Left ventricle myocardium inferior (tissue), 1 donor: ENCODE data around the gene RDH16. TPM values are rescaled to one million over a fixed set of nuclear protein-coding genes. Genes with fewer than 3 reads are reported as not detected.

Source experiments
- DNase-seq: peaks from one replicate; pipeline ENCODE4 v3.0.0-alpha.2; 2020
- H3K27ac ChIP-seq: fragments of 200-600 bp; replicated peaks from 2 replicates; pipeline ENCODE4 v1.8.0; 2021
- H3K27me3 ChIP-seq: fragments of 200-600 bp; 2 replicates; pipeline ENCODE4 v1.8.0; 2021; ENCODE audit warnings: low read depth
- H3K36me3 ChIP-seq: fragments of 200-600 bp; 2 replicates; pipeline ENCODE4 v1.8.0; 2021
- H3K4me1 ChIP-seq: fragments of 200-600 bp; 2 replicates; pipeline ENCODE4 v1.8.0; 2021
- H3K4me3 ChIP-seq: fragments of 200-600 bp; 2 replicates; pipeline ENCODE4 v1.8.0; 2021; ENCODE audit warnings: mild to moderate bottlenecking, moderate library complexity
- H3K9me3 ChIP-seq: fragments of 200-600 bp; replicated peaks from 2 replicates; pipeline ENCODE4 v1.8.0; 2021
- intact Hi-C: fragments of 100-400 bp; cut with micrococcal nuclease; formaldehyde crosslinking; loops from one replicate; pipeline ENCODE4 v1.11.0; 2022
- long read RNA-seq: library from polyadenylated mRNA; unstranded; transcript quantifications from one replicate; pipeline ENCODE4 v2.0.0, GENCODE V29; 2021
- total RNA-seq: library from RNA; stranded (reverse); fragmentation: NEBNext Ultra II Directional; extraction: Animal tissue kit (Norgen Biotek cat#: 25700); gene quantifications from one replicate; pipeline ENCODE4 v1.2.1, GENCODE V29; 2021
- TF ChIP-seq, protein P1 (sequence below): fragments of 200-600 bp; IDR thresholded peaks from 2 replicates; pipeline ENCODE4 v1.8.0; 2021; ENCODE audit warnings: antibody characterized with exemption, mild to moderate bottlenecking, borderline replicate concordance
- donor health status: DM: no; HTN: yes; CAD: no; lungs with severe emphysema.

The RDH16 gene, protein sequence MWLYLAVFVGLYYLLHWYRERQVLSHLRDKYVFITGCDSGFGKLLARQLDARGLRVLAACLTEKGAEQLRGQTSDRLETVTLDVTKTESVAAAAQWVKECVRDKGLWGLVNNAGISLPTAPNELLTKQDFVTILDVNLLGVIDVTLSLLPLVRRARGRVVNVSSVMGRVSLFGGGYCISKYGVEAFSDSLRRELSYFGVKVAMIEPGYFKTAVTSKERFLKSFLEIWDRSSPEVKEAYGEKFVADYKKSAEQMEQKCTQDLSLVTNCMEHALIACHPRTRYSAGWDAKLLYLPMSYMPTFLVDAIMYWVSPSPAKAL
- 0.19 TPM for total RNA-seq
- long read RNA-seq = 0 reads

GRCh38 chr12:56957229-56958052 is at the start of gene RDH16:
Gene RDH16, minus strand, starts transcription at chr12:56957608. Its CDS starts 146 bp downstream, at chr12:56957462.
- TF ChIP-seq, protein P1, sequence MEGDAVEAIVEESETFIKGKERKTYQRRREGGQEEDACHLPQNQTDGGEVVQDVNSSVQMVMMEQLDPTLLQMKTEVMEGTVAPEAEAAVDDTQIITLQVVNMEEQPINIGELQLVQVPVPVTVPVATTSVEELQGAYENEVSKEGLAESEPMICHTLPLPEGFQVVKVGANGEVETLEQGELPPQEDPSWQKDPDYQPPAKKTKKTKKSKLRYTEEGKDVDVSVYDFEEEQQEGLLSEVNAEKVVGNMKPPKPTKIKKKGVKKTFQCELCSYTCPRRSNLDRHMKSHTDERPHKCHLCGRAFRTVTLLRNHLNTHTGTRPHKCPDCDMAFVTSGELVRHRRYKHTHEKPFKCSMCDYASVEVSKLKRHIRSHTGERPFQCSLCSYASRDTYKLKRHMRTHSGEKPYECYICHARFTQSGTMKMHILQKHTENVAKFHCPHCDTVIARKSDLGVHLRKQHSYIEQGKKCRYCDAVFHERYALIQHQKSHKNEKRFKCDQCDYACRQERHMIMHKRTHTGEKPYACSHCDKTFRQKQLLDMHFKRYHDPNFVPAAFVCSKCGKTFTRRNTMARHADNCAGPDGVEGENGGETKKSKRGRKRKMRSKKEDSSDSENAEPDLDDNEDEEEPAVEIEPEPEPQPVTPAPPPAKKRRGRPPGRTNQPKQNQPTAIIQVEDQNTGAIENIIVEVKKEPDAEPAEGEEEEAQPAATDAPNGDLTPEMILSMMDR = no peak
- Histone ChIP-seq H3K27me3 (no peaks in the 10 kb centered on the region), H3K27ac (no peak within 1 kb of the TSS), H3K36me3 (peaks cover 7% of the 10 kb centered on the region), H3K4me1 (no peaks in the 10 kb centered on the region), H3K4me3 (no peak within 1 kb of the TSS), H3K9me3 (peaks cover 14% of the 10 kb centered on the region)
- DNase-seq = no peak
- intact Hi-C loops = no loop called here

DNA sequence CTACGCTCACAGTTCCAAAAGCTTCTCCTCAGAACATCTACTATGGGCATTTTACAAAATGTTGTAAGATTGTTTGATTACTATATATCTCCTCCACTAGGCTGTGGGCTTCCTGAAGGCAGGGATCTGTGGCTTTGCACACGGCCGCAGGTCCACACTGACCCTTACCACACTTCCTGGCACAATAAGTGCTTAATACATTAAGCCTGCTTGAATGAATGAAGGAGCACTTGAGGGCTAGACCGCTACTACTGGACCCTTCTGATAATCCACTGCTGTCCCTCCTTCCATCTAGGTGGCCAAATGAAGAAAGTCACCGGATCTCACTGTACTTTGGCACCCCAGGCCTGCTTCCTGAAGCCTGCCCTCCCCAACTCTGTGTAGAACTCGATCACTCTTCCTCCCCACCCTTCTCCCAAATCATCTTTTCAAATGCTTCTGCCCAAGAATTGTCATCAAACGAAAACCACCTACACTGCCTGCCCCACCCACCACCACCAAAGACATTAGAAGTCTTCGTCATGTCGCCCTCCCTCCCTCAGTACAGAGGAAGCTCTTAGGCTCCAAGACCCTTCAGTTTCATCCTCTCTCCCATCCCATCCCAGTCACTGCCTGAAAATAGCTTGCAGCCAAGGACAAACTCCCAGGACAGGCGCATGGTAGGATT is 49.5 kb upstream of the RDH16 start:
- TF ChIP-seq, protein P1 = no peak

DNA sequence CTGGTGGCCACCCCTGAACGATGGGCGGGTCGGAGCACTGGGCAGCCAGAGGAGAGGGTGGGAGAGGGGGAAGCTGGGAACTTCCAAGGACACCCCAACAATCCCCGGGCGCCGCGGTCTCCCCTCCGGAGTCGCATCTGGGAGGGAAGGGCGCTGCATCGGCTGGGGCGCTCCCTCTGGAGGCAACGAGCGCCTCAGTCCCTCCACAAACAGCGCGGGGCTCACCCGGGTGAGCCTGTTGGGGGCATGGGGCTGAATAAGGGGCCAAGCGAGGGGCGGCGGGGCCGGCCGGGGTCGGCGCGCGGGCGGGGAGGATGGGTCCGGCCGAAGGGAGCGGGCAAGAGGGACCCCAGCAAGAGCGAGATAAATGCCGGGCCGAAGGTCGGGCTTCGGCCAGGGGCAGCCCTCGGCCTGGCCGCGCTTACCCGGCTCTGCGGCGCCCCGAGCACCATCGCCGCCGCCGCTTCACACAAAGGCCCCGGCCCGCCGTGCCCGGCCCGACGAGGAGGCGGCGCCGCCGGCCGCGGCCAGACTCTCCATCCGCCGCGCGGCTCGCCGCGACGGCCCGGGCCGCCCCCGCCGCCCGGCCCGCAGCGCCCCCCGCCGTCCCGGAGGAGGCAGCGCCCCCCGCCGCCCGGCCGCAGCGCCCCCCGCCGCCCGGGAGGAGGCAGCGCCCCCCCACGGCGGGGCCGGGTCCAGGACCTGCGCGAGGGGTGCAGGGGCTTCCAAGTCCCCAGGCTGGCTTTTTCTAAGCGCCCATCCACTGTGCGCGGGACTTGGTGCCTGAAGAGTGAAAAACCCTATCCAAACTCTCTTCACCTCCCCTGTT is 48.8 kb upstream of the RDH16 start, which contains the start of gene ZBTB39:
ZBTB39 (minus strand) TSS at position 567 of the 829 bp plus-strand sequence. CDS start 1,629 bp downstream, outside the sequence.
- no peaks in the 10 kb centered on the region for H3K27me3 ChIP-seq
- intact Hi-C loops = loop anchor here (5.0 kb wide), 1 partner anchor 106 kb away; the partner anchor contains the start of gene STAT6
- H3K36me3 ChIP-seq = peaks cover 29% of the 10 kb centered on the region
- no peaks in the 10 kb centered on the region for H3K9me3 ChIP-seq
- peak within 1 kb of the TSS; percentile 89 for H3K27ac ChIP-seq
- peak; percentile 64 for DNase-seq
- TF ChIP-seq, protein P1 = peak; percentile 68
- H3K4me3 ChIP-seq = peak within 1 kb of the TSS; percentile 96
- peaks cover 45% of the 10 kb centered on the region for H3K4me1 ChIP-seq

More for the DNA sequence above, 49.5 kb upstream of the RDH16 start:
- Histone ChIP-seq H3K27ac (peak overlapping the region; percentile 89), H3K4me3 (peak overlapping the region; percentile 96), H3K27me3 (no peaks in the 10 kb centered on the region), H3K9me3 (no peaks in the 10 kb centered on the region), H3K4me1 (peaks cover 37% of the 10 kb centered on the region), H3K36me3 (peaks cover 27% of the 10 kb centered on the region)
- DNase-seq = no peak
- intact Hi-C loops = loop anchor here (5.0 kb wide), 1 partner anchor 105 kb away; the partner anchor contains the start of gene STAT6

- Histone ChIP-seq H3K27ac (no peak overlapping the region), H3K9me3 (no peaks in the 10 kb centered on the region), H3K36me3 (peaks cover 38% of the 10 kb centered on the region), H3K4me1 (peaks cover 46% of the 10 kb centered on the region), H3K4me3 (peak overlapping the region; percentile 96), H3K27me3 (no peaks in the 10 kb centered on the region)
- DNase-seq = no peak
- TF ChIP-seq, protein P1 = no peak
- intact Hi-C loops = loop anchor here (5.0 kb wide), 1 partner anchor 108 kb away; the partner anchor contains the start of gene STAT6
These were observed 47.2 kb upstream of the RDH16 start for GRCh38 chr12:57004651-57005050.
